ENCODE measurements around the gene SOBP. TPM values are rescaled to one million over a fixed set of nuclear protein-coding genes. Genes with fewer than 3 reads are reported as not detected.

SOBP gene
- total and polyA plus RNA-seq, 10 donors = 0.87 to 7.8 (median 4.9) TPM

- Histone ChIP-seq H3K27ac (no peak overlapping the region), H3K9me3 (no peaks in the 10 kb centered on the region), H3K36me3 (no peaks in the 10 kb centered on the region), H3K4me3 (no peak overlapping the region), H3K27me3 (replicated peaks in 1 of 7) (peaks cover 0 to 6% (median 0%) of the 10 kb centered on the region in 7 donors), H3K4me1 (no peaks in the 10 kb centered on the region)
- intact Hi-C loops (cut with DNase I; ENCODE audit: low total_unique reads) = no loop called here
- no peak for DNase-seq
- 90 to 100% (median 93%) methylated on average over 4 of the region's 4 CpGs for WGBS, 5 donors
- TF ChIP-seq POLR2A (IDR thresholded peaks at IDR 0.05) (no peak), POLR2AphosphoS5 (IDR thresholded peaks at IDR 0.05) (no peak), CTCF (IDR thresholded peaks at IDR 0.05 in 8 of 11, conservative IDR thresholded peaks at IDR 0.05 in 3 of 11) (no peak)
These were observed 138.1 kb downstream of the SOBP start for GRCh38 chr6:107627969-107628368.

- Histone ChIP-seq H3K4me1 (peaks cover 0 to 5% (median 0%) of the 10 kb centered on the region in 6 donors), H3K27me3 (replicated peaks in 1 of 7) (peaks cover 0 to 15% (median 8%) of the 10 kb centered on the region in 7 donors), H3K27ac (no peak overlapping the region), H3K4me3 (no peak overlapping the region), H3K36me3 (no peaks in the 10 kb centered on the region), H3K9me3 (no peaks in the 10 kb centered on the region)
- no peak for TF ChIP-seq POLR2A (IDR thresholded peaks at IDR 0.05)
- no peak for TF ChIP-seq CTCF (IDR thresholded peaks at IDR 0.05 in 8 of 11, conservative IDR thresholded peaks at IDR 0.05 in 3 of 11)
- TF ChIP-seq POLR2AphosphoS5 (IDR thresholded peaks at IDR 0.05) = no peak
- WGBS, 5 donors = 87 to 94% (median 91%) methylated on average over 3 of the region's 3 CpGs
- intact Hi-C loops (cut with DNase I; ENCODE audit: low total_unique reads) = no loop called here
- DNase-seq = no peak
These were observed 139.0 kb downstream of the SOBP start for GRCh38 chr6:107628878-107629277.

GRCh38 chr6:107629548-107630129 is 139.7 kb downstream of the SOBP start:
- Histone ChIP-seq H3K9me3 (no peaks in the 10 kb centered on the region), H3K27ac (no peak overlapping the region), H3K4me1 (peaks cover 0 to 12% (median 3%) of the 10 kb centered on the region in 6 donors), H3K36me3 (no peaks in the 10 kb centered on the region), H3K27me3 (replicated peaks in 1 of 7) (peaks cover 0 to 23% (median 15%) of the 10 kb centered on the region in 7 donors), H3K4me3 (no peak overlapping the region)
- intact Hi-C loops (cut with DNase I; ENCODE audit: low total_unique reads) = no loop called here
- no peak for DNase-seq
- 75 to 83% (median 82%) methylated on average over 6 of the region's 6 CpGs for WGBS, 5 donors
- TF ChIP-seq POLR2AphosphoS5 (IDR thresholded peaks at IDR 0.05) (no peak), POLR2A (IDR thresholded peaks at IDR 0.05) (no peak), CTCF (IDR thresholded peaks at IDR 0.05 in 8 of 11, conservative IDR thresholded peaks at IDR 0.05 in 3 of 11) (no peak)

- Histone ChIP-seq H3K27ac (no peak overlapping the region), H3K9me3 (no peaks in the 10 kb centered on the region), H3K4me3 (no peak overlapping the region), H3K4me1 (peaks cover 0 to 17% (median 6%) of the 10 kb centered on the region in 6 donors), H3K36me3 (no peaks in the 10 kb centered on the region), H3K27me3 (replicated peaks in 1 of 7) (peaks cover 2 to 30% (median 21%) of the 10 kb centered on the region in 7 donors)
- TF ChIP-seq POLR2AphosphoS5 (IDR thresholded peaks at IDR 0.05) = no peak
- TF ChIP-seq POLR2A (IDR thresholded peaks at IDR 0.05) = no peak
- TF ChIP-seq CTCF (IDR thresholded peaks at IDR 0.05 in 8 of 11, conservative IDR thresholded peaks at IDR 0.05 in 3 of 11) = no peak
- 85 to 95% (median 91%) methylated on average over 4 of the region's 4 CpGs for WGBS, 5 donors
- intact Hi-C loops (cut with DNase I; ENCODE audit: low total_unique reads) = no loop called here
- no peak for DNase-seq
These were observed 140.5 kb downstream of the SOBP start for GRCh38 chr6:107630348-107630977.
